IPS-NIHi7 (cell line): ENCODE measurements around the gene FAM118B.
"Not testable (repeated sequence)": the region's sequence is repeated elsewhere in the genome, so short reads cannot be mapped to it uniquely, and the experiment has no call there.

Experiments used
- DNase-seq: peaks from one replicate; pipeline ENCODE4 v3.0.0; 2012; ENCODE audit warnings: mixed read lengths; ENCODE audit errors: extremely low spot score

FAM118B gene

GRCh38 chr11:126217491-126217890 lies 5.9 kb downstream of the FAM118B start:
- DNase-seq: no peak

GRCh38 chr11:126219547-126219946 lies 8.0 kb downstream of the FAM118B start:
- DNase-seq: no peak

GRCh38 chr11:126224647-126225294 lies 13.2 kb downstream of the FAM118B start:
- no peak for DNase-seq

- no peak for DNase-seq
These were observed 13.7 kb downstream of the FAM118B start for GRCh38 chr11:126225295-126225665.

GRCh38 chr11:126226334-126227084 lies 14.9 kb downstream of the FAM118B start:
- DNase-seq: no peak

GRCh38 chr11:126229858-126230540 lies 18.4 kb downstream of the FAM118B start:
- no peak for DNase-seq

- DNase-seq: no peak
These were observed 20.3 kb downstream of the FAM118B start for GRCh38 chr11:126231725-126232459.

GRCh38 chr11:126232683-126233082 lies 21.1 kb downstream of the FAM118B start:
- no peak for DNase-seq

GRCh38 chr11:126233391-126233790 lies 21.8 kb downstream of the FAM118B start:
- DNase-seq: no peak

- DNase-seq: no peak
These were observed 35.1 kb downstream of the FAM118B start for GRCh38 chr11:126246636-126247035.

GRCh38 chr11:126253265-126253664 lies 41.7 kb downstream of the FAM118B start:
- DNase-seq: no peak

- DNase-seq: no peak
These were observed 43.2 kb downstream of the FAM118B start for GRCh38 chr11:126254819-126255218.

- DNase-seq: not testable (repeated sequence)
These were observed 43.9 kb downstream of the FAM118B start for GRCh38 chr11:126255507-126255906.

GRCh38 chr11:126256216-126256615 lies 44.6 kb downstream of the FAM118B start:
- no peak for DNase-seq

- DNase-seq: no peak
These were observed 45.6 kb downstream of the FAM118B start for GRCh38 chr11:126257144-126257543.

- no peak for DNase-seq
These were observed 46.2 kb downstream of the FAM118B start for GRCh38 chr11:126257764-126258163.

GRCh38 chr11:126262216-126262615 lies 50.6 kb downstream of the FAM118B start:
- no peak for DNase-seq

- no peak for DNase-seq
These were observed 51.9 kb downstream of the FAM118B start for GRCh38 chr11:126263489-126263888.

- no peak for DNase-seq
These were observed 54.2 kb downstream of the FAM118B start for GRCh38 chr11:126265811-126266210.

GRCh38 chr11:126267650-126268049 lies 56.1 kb downstream of the FAM118B start:
- no peak for DNase-seq

GRCh38 chr11:126268361-126268707 lies 56.8 kb downstream of the FAM118B start:
- DNase-seq: peak; percentile 72
